ENCODE results near the gene TMEM30A.

TMEM30A gene

DNA sequence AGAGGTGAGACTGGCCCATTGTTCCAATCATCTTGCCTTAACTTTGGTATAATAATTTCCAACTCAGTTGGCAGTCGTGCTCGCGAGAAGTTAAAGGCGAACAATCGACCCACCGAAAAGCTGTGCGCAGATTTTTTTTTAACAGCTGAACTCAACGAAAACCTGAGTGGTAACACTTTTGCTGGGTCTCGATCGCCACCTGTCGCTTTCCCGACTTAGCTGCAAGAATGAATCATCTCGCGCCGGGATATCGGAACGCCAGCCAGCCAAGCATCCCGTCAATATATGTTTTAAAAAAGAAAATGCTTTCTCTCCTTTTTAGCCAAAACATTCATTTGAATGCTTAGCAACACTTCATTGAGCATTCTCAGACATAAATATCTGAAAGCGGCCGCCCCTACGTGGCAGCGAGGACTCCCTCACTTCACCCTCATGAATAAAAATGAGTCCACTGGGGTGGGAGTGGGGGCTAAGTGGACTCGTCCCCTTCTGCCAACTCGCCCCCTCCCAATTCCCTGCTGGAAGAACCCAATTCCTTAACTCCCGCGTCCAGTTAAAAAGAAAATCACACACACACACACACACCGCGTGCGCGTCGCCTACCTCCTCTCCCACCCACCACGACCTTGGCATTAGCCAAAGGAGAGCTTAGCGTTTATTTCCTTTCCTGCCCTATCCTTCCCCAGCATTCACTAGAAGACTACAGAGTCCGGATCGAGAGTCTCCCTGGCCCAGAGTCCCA, 80.2 kb downstream of the TMEM30A start:
- peak; percentile 73 for DNase-seq (ENCODE audit: extremely low spot score)
- POLR2A ChIA-PET = no interaction called here
- CTCF ChIA-PET = interaction anchor here (0.5 to 2.1 kb wide), 12 partner anchors 30 to 1466 kb away, joined by 3 to 8 read pairs (median 3); no protein-coding TSS in a partner anchor
- TF ChIP-seq ZNF384 (IDR thresholded peaks at IDR 0.05) = peak; percentile 88
- 0 out of 2 replicates have a peak, but pooled peaks have one; percentile 12 for TF ChIP-seq L3MBTL2 (conservative IDR thresholded peaks at IDR 0.05)
- TF ChIP-seq TARDBP (IDR thresholded peaks at IDR 0.05) = no peak

DNA sequence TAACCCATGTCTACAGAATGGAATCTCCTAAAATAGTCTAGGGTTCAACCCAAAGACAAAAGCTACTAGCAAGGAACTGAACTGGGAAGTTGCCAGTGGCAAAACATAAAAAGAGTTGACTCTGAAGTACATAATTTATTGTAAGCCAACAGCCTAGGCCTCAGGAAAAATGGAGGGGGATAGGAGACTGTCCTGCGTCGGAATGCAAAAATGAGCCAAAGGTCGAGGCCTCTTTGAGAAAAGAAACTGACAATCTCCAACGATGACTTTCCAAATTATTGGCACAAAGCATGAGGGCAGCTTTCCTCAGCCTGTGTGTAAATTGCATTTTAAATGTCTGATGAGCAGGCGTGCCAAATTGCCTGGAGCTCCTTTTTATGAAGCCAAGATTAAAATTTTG, 80.9 kb downstream of the TMEM30A start:
- CTCF ChIA-PET = interaction anchor here (0.9 to 2.1 kb wide), 5 partner anchors 30 to 1235 kb away, joined by 3 to 8 read pairs (median 3); no protein-coding TSS in a partner anchor
- no peak for TF ChIP-seq HDGF (IDR thresholded peaks at IDR 0.05; ENCODE audit: borderline replicate concordance)
- no peak for TF ChIP-seq ELF4 (IDR thresholded peaks at IDR 0.05)
- no peak for TF ChIP-seq ZNF384 (IDR thresholded peaks at IDR 0.05)
- no peak for TF ChIP-seq CTBP1 (IDR thresholded peaks at IDR 0.05; ENCODE audit: borderline replicate concordance)
- no peak for TF ChIP-seq SUZ12 (IDR thresholded peaks at IDR 0.05)
- TF ChIP-seq, protein P1, sequence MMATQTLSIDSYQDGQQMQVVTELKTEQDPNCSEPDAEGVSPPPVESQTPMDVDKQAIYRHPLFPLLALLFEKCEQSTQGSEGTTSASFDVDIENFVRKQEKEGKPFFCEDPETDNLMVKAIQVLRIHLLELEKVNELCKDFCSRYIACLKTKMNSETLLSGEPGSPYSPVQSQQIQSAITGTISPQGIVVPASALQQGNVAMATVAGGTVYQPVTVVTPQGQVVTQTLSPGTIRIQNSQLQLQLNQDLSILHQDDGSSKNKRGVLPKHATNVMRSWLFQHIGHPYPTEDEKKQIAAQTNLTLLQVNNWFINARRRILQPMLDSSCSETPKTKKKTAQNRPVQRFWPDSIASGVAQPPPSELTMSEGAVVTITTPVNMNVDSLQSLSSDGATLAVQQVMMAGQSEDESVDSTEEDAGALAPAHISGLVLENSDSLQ (IDR thresholded peaks at IDR 0.05) = no peak
- no peak for TF ChIP-seq FOXA1 (IDR thresholded peaks at IDR 0.05)
- no peak for TF ChIP-seq L3MBTL2 (conservative IDR thresholded peaks at IDR 0.05)
- TF ChIP-seq LEF1 (IDR thresholded peaks at IDR 0.05; ENCODE audit: borderline replicate concordance) = no peak
- TF ChIP-seq ARNT (IDR thresholded peaks at IDR 0.05) = no peak
- POLR2A ChIA-PET = no interaction called here

More for the DNA sequence above, 80.9 kb downstream of the TMEM30A start:
- DNase-seq (ENCODE audit: extremely low spot score) = no peak

Data from HEK293T (cell line).